ENCODE results near the gene ADGRB3.
"Not testable (repeated sequence)": the region's sequence is repeated elsewhere in the genome, so short reads cannot be mapped to it uniquely, and the experiment has no call there.

The ADGRB3 gene

GRCh38 chr6:68676094-68676493, 41.0 kb downstream of the ADGRB3 start:
- H3K4me3 ChIP-seq (ENCODE audit: low read depth in 1 of 2, low read length in 2 of 2); H3K27ac ChIP-seq (ENCODE audit: low read length); H3K36me3 ChIP-seq (ENCODE audit: control insufficient read depth in 1 of 2, insufficient read depth in 2 of 2, low read length in 2 of 2); H3K4me1 ChIP-seq (ENCODE audit: control insufficient read depth in 1 of 2, insufficient read depth in 2 of 2, low read length in 2 of 2); H3K27me3 ChIP-seq (ENCODE audit: low read depth, low read length); H3K9me3 ChIP-seq (ENCODE audit: control insufficient read depth in 1 of 2, low read length in 2 of 2): not testable (repeated sequence)

DNA sequence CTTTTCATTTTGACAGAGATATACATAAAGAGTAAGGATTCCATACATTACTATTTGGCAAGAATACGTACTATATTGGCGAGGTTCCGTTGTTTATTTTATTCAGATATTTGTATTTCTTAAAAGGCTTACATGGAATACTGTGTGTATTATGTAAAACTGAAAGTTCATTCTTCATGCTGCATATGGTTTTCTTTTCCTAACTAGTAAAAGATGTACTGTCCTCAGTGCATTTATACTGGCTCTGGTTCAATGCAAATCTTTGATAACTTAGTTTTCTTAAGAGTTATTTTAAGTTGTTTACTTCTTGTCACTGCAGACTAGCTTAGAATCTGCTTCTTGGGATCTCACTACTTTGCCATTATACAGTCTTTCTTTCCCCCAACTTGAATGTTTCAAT, 42.0 kb downstream of the ADGRB3 start:
- Histone ChIP-seq H3K4me1 (ENCODE audit: control insufficient read depth in 1 of 2, insufficient read depth in 2 of 2, low read length in 2 of 2) (no peaks in the 10 kb centered on the region), H3K9me3 (ENCODE audit: control insufficient read depth in 1 of 2, low read length in 2 of 2) (no peaks in the 10 kb centered on the region), H3K27ac (ENCODE audit: low read length) (no peak overlapping the region), H3K4me3 (ENCODE audit: low read depth in 1 of 2, low read length in 2 of 2) (no peak overlapping the region), H3K36me3 (ENCODE audit: control insufficient read depth in 1 of 2, insufficient read depth in 2 of 2, low read length in 2 of 2) (no peaks in the 10 kb centered on the region), H3K27me3 (ENCODE audit: low read depth, low read length) (no peaks in the 10 kb centered on the region)

- no peaks in the 10 kb centered on the region for H3K27me3 ChIP-seq (ENCODE audit: low read depth, low read length)
- no peaks in the 10 kb centered on the region for H3K4me1 ChIP-seq (ENCODE audit: control insufficient read depth in 1 of 2, insufficient read depth in 2 of 2, low read length in 2 of 2)
- H3K36me3 ChIP-seq (ENCODE audit: control insufficient read depth in 1 of 2, insufficient read depth in 2 of 2, low read length in 2 of 2), result no peaks in the 10 kb centered on the region
- H3K4me3 ChIP-seq (ENCODE audit: low read depth in 1 of 2, low read length in 2 of 2), result no peak overlapping the region
- no peak overlapping the region for H3K27ac ChIP-seq (ENCODE audit: low read length)
- no peaks in the 10 kb centered on the region for H3K9me3 ChIP-seq (ENCODE audit: control insufficient read depth in 1 of 2, low read length in 2 of 2)
Observed at GRCh38 chr6:68679399-68679798, 44.3 kb downstream of the ADGRB3 start.

- Histone ChIP-seq H3K9me3 (ENCODE audit: control insufficient read depth in 1 of 2, low read length in 2 of 2) (no peaks in the 10 kb centered on the region), H3K4me1 (ENCODE audit: control insufficient read depth in 1 of 2, insufficient read depth in 2 of 2, low read length in 2 of 2) (no peaks in the 10 kb centered on the region), H3K27ac (ENCODE audit: low read length) (no peak overlapping the region), H3K27me3 (ENCODE audit: low read depth, low read length) (no peaks in the 10 kb centered on the region), H3K4me3 (ENCODE audit: low read depth in 1 of 2, low read length in 2 of 2) (no peak overlapping the region), H3K36me3 (ENCODE audit: control insufficient read depth in 1 of 2, insufficient read depth in 2 of 2, low read length in 2 of 2) (no peaks in the 10 kb centered on the region)
Observed at GRCh38 chr6:68680264-68680663, 45.2 kb downstream of the ADGRB3 start.

DNA sequence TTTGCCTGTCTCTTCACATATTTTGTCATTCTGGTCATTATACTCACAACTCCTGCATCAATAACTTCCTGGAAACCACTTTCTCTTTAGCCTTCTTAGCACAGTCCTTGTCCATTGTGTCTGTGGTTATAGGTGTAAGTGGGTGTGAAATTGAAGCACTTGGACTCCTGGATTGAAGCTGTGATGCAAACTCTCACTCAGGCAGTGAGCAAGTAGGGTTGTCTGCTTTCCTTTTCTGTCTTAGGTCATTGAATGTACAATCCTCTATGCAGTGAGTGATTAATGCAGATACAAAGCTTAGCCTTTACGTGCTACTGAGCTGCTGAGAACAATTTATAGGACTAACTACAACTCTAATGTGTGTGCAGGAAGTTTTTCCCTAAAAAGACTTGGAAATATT, 54.8 kb downstream of the ADGRB3 start:
- Histone ChIP-seq H3K4me3 (ENCODE audit: low read depth in 1 of 2, low read length in 2 of 2) (no peak overlapping the region), H3K27ac (ENCODE audit: low read length) (no peak overlapping the region)

DNA sequence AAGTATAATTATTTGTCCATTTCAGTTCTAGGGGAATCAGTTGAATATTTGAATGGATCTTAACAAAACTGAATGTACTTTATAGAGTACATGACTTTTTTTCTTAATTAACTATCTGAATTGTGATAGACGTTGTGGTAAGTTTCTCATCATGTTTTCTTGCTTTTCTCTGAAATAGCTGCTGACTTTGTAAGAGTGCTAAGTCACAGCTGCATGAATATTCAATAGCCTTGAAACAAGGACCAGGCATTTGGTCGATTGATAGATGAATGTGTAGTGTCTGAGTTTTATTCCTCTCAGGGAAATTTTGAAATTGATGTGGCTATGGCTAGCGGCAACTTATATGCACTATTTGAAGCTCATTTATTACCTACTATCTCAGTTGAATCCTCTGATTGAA, 56.0 kb downstream of the ADGRB3 start:
- no peak overlapping the region for H3K27ac ChIP-seq (ENCODE audit: low read length)
- H3K36me3 ChIP-seq (ENCODE audit: control insufficient read depth in 1 of 2, insufficient read depth in 2 of 2, low read length in 2 of 2), result no peaks in the 10 kb centered on the region
- H3K4me3 ChIP-seq (ENCODE audit: low read depth in 1 of 2, low read length in 2 of 2), result no peak overlapping the region
- H3K4me1 ChIP-seq (ENCODE audit: control insufficient read depth in 1 of 2, insufficient read depth in 2 of 2, low read length in 2 of 2), result no peaks in the 10 kb centered on the region
- no peaks in the 10 kb centered on the region for H3K9me3 ChIP-seq (ENCODE audit: control insufficient read depth in 1 of 2, low read length in 2 of 2)
- H3K27me3 ChIP-seq (ENCODE audit: low read depth, low read length), result no peaks in the 10 kb centered on the region

More for the DNA sequence above, 54.8 kb downstream of the ADGRB3 start:
- Histone ChIP-seq H3K4me1 (ENCODE audit: control insufficient read depth in 1 of 2, insufficient read depth in 2 of 2, low read length in 2 of 2) (no peaks in the 10 kb centered on the region), H3K27me3 (ENCODE audit: low read depth, low read length) (no peaks in the 10 kb centered on the region), H3K9me3 (ENCODE audit: control insufficient read depth in 1 of 2, low read length in 2 of 2) (no peaks in the 10 kb centered on the region), H3K36me3 (ENCODE audit: control insufficient read depth in 1 of 2, insufficient read depth in 2 of 2, low read length in 2 of 2) (no peaks in the 10 kb centered on the region)

DNA sequence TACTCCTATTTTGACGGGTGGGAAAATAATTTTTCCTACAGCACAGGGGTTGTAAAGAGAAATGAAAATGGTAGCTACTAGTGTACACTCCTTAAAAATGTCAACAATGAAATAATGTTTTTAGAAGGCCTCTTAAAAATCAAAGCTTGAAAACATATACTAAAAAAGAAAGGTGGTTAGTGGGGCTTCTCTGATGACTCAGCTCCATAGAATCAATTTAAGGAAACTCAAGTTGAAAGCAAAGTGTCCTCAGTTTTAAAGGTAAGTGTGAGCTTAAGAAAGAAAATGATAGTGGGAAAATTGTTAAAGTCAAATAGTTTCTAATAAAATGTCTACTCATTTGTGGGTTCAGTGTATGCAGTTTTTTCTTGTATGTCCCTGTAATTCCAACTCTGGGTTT, 58.2 kb downstream of the ADGRB3 start:
- H3K27me3 ChIP-seq (ENCODE audit: low read depth, low read length), result no peaks in the 10 kb centered on the region
- H3K9me3 ChIP-seq (ENCODE audit: control insufficient read depth in 1 of 2, low read length in 2 of 2), result no peaks in the 10 kb centered on the region
- H3K4me1 ChIP-seq (ENCODE audit: control insufficient read depth in 1 of 2, insufficient read depth in 2 of 2, low read length in 2 of 2), result no peaks in the 10 kb centered on the region
- no peak overlapping the region for H3K4me3 ChIP-seq (ENCODE audit: low read depth in 1 of 2, low read length in 2 of 2)
- H3K36me3 ChIP-seq (ENCODE audit: control insufficient read depth in 1 of 2, insufficient read depth in 2 of 2, low read length in 2 of 2), result no peaks in the 10 kb centered on the region
- no peak overlapping the region for H3K27ac ChIP-seq (ENCODE audit: low read length)

DNA sequence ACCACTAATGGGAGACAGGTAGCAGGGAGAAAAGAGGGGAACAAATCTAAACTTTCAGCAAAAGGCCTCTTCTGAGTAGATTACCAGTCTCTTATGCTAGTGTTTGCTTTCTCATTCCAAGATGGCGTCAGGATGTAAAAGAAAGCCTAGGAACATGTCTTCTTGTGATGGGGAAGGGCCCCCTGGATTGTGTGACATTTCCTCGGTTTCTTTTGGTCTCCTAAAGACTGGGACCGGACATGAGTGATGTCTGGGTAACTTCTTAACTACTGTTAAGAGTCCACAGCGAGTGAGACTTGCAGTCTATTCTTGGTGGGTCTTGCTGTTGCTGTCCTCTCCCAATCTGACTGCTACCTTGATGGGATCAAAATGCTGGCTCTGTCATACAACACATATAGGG, 60.3 kb downstream of the ADGRB3 start:
- H3K27ac ChIP-seq (ENCODE audit: low read length), result no peak overlapping the region
- no peaks in the 10 kb centered on the region for H3K27me3 ChIP-seq (ENCODE audit: low read depth, low read length)

GRCh38 chr6:68695838-68696237, 60.8 kb downstream of the ADGRB3 start:
- no peaks in the 10 kb centered on the region for H3K4me1 ChIP-seq (ENCODE audit: control insufficient read depth in 1 of 2, insufficient read depth in 2 of 2, low read length in 2 of 2)
- H3K27me3 ChIP-seq (ENCODE audit: low read depth, low read length), result no peaks in the 10 kb centered on the region
- no peak overlapping the region for H3K4me3 ChIP-seq (ENCODE audit: low read depth in 1 of 2, low read length in 2 of 2)
- no peaks in the 10 kb centered on the region for H3K9me3 ChIP-seq (ENCODE audit: control insufficient read depth in 1 of 2, low read length in 2 of 2)
- no peaks in the 10 kb centered on the region for H3K36me3 ChIP-seq (ENCODE audit: control insufficient read depth in 1 of 2, insufficient read depth in 2 of 2, low read length in 2 of 2)
- no peak overlapping the region for H3K27ac ChIP-seq (ENCODE audit: low read length)

More for the DNA sequence above, 60.3 kb downstream of the ADGRB3 start:
- H3K4me3 ChIP-seq (ENCODE audit: low read depth in 1 of 2, low read length in 2 of 2), result no peak overlapping the region
- no peaks in the 10 kb centered on the region for H3K36me3 ChIP-seq (ENCODE audit: control insufficient read depth in 1 of 2, insufficient read depth in 2 of 2, low read length in 2 of 2)
- H3K4me1 ChIP-seq (ENCODE audit: control insufficient read depth in 1 of 2, insufficient read depth in 2 of 2, low read length in 2 of 2), result no peaks in the 10 kb centered on the region
- no peaks in the 10 kb centered on the region for H3K9me3 ChIP-seq (ENCODE audit: control insufficient read depth in 1 of 2, low read length in 2 of 2)

- H3K4me1 ChIP-seq (ENCODE audit: control insufficient read depth in 1 of 2, insufficient read depth in 2 of 2, low read length in 2 of 2), result no peaks in the 10 kb centered on the region
- H3K36me3 ChIP-seq (ENCODE audit: control insufficient read depth in 1 of 2, insufficient read depth in 2 of 2, low read length in 2 of 2), result no peaks in the 10 kb centered on the region
- H3K4me3 ChIP-seq (ENCODE audit: low read depth in 1 of 2, low read length in 2 of 2), result no peak overlapping the region
- H3K27me3 ChIP-seq (ENCODE audit: low read depth, low read length), result no peaks in the 10 kb centered on the region
- no peak overlapping the region for H3K27ac ChIP-seq (ENCODE audit: low read length)
- no peaks in the 10 kb centered on the region for H3K9me3 ChIP-seq (ENCODE audit: control insufficient read depth in 1 of 2, low read length in 2 of 2)
Observed at GRCh38 chr6:68697394-68697793, 62.3 kb downstream of the ADGRB3 start.

GRCh38 chr6:68701159-68701558, 66.1 kb downstream of the ADGRB3 start:
- no peaks in the 10 kb centered on the region for H3K9me3 ChIP-seq (ENCODE audit: control insufficient read depth in 1 of 2, low read length in 2 of 2)
- H3K27me3 ChIP-seq (ENCODE audit: low read depth, low read length), result no peaks in the 10 kb centered on the region
- H3K27ac ChIP-seq (ENCODE audit: low read length), result no peak overlapping the region
- H3K4me3 ChIP-seq (ENCODE audit: low read depth in 1 of 2, low read length in 2 of 2), result no peak overlapping the region
- H3K36me3 ChIP-seq (ENCODE audit: control insufficient read depth in 1 of 2, insufficient read depth in 2 of 2, low read length in 2 of 2), result no peaks in the 10 kb centered on the region
- H3K4me1 ChIP-seq (ENCODE audit: control insufficient read depth in 1 of 2, insufficient read depth in 2 of 2, low read length in 2 of 2), result no peaks in the 10 kb centered on the region

- Histone ChIP-seq H3K27me3 (ENCODE audit: low read depth, low read length) (no peaks in the 10 kb centered on the region), H3K36me3 (ENCODE audit: control insufficient read depth in 1 of 2, insufficient read depth in 2 of 2, low read length in 2 of 2) (no peaks in the 10 kb centered on the region), H3K27ac (ENCODE audit: low read length) (no peak overlapping the region), H3K4me3 (ENCODE audit: low read depth in 1 of 2, low read length in 2 of 2) (no peak overlapping the region), H3K9me3 (ENCODE audit: control insufficient read depth in 1 of 2, low read length in 2 of 2) (no peaks in the 10 kb centered on the region), H3K4me1 (ENCODE audit: control insufficient read depth in 1 of 2, insufficient read depth in 2 of 2, low read length in 2 of 2) (no peaks in the 10 kb centered on the region)
Observed at GRCh38 chr6:68704485-68704884, 69.4 kb downstream of the ADGRB3 start.

All from muscle layer of duodenum (tissue), 2 donors.